Measurements from ENCODE around the gene PPP1R14C.

GRCh38 chr6:150293423-150294173, 150.8 kb downstream of the PPP1R14C start:
- TF ChIP-seq EZH2 (IDR thresholded peaks at IDR 0.05; ENCODE audit: insufficient read depth, poor library complexity, severe bottlenecking) (no peak), EZH2phosphoT487 (IDR thresholded peaks at IDR 0.05; ENCODE audit: insufficient read depth, low read depth) (no peak)

Data from GM23248 (cell line).